ENCODE data around the gene DACT2. TPM values are rescaled to one million over a fixed set of nuclear protein-coding genes. Genes with fewer than 3 reads are reported as not detected.

DACT2 gene
- total and polyA plus RNA-seq, 2 of the 8 experiments (the other 6 are each of a cell fraction or from before 2014, with no cell fraction given): 2.9 to 3.1 TPM

GRCh38 chr6:168338777-168339176 lies 19.2 kb upstream of the DACT2 start:
- H4K91ac ChIP-seq (replicated peaks; ENCODE audit: insufficient read length, low read length): no peak overlapping the region
- no peak overlapping the region for H2AFZ ChIP-seq (ENCODE audit: low read length)
- no peak overlapping the region for H3K27ac ChIP-seq (ENCODE audit: low read depth, low read length)
- no peak overlapping the region for H3K4me2 ChIP-seq (ENCODE audit: insufficient read depth in 1 of 2, low read depth in 2 of 2, low read length in 2 of 2)
- H2BK12ac ChIP-seq (ENCODE audit: low read depth, low read length): no peak overlapping the region
- H4K8ac ChIP-seq (ENCODE audit: extremely low read depth, insufficient read depth, low read length): no peak overlapping the region
- H3K4me3 ChIP-seq (ENCODE audit: extremely low read depth in 1 of 4, insufficient read depth in 2 of 4, low read depth in 3 of 4, low read length in 4 of 4): no peak overlapping the region
- no peaks in the 10 kb centered on the region for H3K36me3 ChIP-seq (ENCODE audit: control insufficient read depth in 2 of 4, insufficient read depth in 4 of 4, low read length in 3 of 4)
- ChIA-PET POLR2A (ENCODE audit: partially characterized antibody) (no interaction called here), CTCF (ENCODE audit: partially characterized antibody) (interaction anchor here (0.6 kb wide), 1 partner anchor 250 kb away, joined by 3 read pairs; no protein-coding TSS in a partner anchor)
- no peak for FAIRE-seq
- H3K9ac ChIP-seq (replicated peaks in 1 of 4; ENCODE audit: extremely low read depth in 1 of 4, low read depth in 3 of 4, low read length in 3 of 4): no peak overlapping the region
- H3K18ac ChIP-seq (ENCODE audit: extremely low read depth, low read length): no peak overlapping the region
- WGBS, 2 experiments (ENCODE audit: extremely low coverage in 1 of 2, insufficient coverage in 1 of 2, insufficient read length in 1 of 2, insufficient replicate concordance in 2 of 2, low coverage in 1 of 2, low lambda C conversion rate in 2 of 2, missing lambda C conversion rate in 1 of 2): 82% methylated on average over 7 of the region's 7 CpGs; no CpG with 5 or more reads in 1 of the 2 experiments
- H3K9me3 ChIP-seq (ENCODE audit: insufficient read depth in 2 of 2, low read depth in 1 of 2, low read length in 1 of 2): no peaks in the 10 kb centered on the region
- no peak for DNase-seq (ENCODE audit: low read depth in 1 of 2, low spot score in 2 of 2)
- H2BK120ac ChIP-seq (replicated peaks; ENCODE audit: low read depth, low read length): no peak overlapping the region
- no peaks in the 10 kb centered on the region for H3K79me2 ChIP-seq (ENCODE audit: control insufficient read depth in 1 of 2, insufficient read depth in 2 of 2, low read length in 2 of 2)
- no peaks in the 10 kb centered on the region; a peak in 1 of 7 replicates for H3K27me3 ChIP-seq (replicated peaks in 1 of 4; ENCODE audit: control insufficient read depth in 3 of 4, extremely low read depth in 1 of 4, insufficient read depth in 3 of 4, low read length in 3 of 4)
- TF ChIP-seq FOSL1 (IDR thresholded peaks at IDR 0.05; ENCODE audit: insufficient read depth, low read depth, low read length) (no peak), TAF7 (optimal IDR thresholded peaks at IDR 0.05; ENCODE audit: borderline replicate concordance, low read depth, low read length) (no peak), E2F6 (IDR thresholded peaks at IDR 0.05) (no peak), SIRT6 (IDR thresholded peaks at IDR 0.05; ENCODE audit: low read length) (no peak), BACH1 (IDR thresholded peaks at IDR 0.05; ENCODE audit: low read length) (no peak), POU5F1 (IDR thresholded peaks at IDR 0.05; ENCODE audit: low read depth, low read length) (no peak), CTBP2 (IDR thresholded peaks at IDR 0.05; ENCODE audit: borderline replicate concordance, insufficient read depth, insufficient read length, low read length) (no peak)
- no peaks in the 10 kb centered on the region for H3K23me2 ChIP-seq (ENCODE audit: low read depth, low read length)
- H2AK5ac ChIP-seq (ENCODE audit: low read depth, low read length): no peak overlapping the region
- no peak overlapping the region for H4K5ac ChIP-seq (ENCODE audit: insufficient read length, low read depth, low read length)
- no peak overlapping the region for H2BK20ac ChIP-seq (ENCODE audit: low read length)
- no peak overlapping the region for H3K23ac ChIP-seq (ENCODE audit: insufficient read length)
- no peaks in the 10 kb centered on the region for H4K20me1 ChIP-seq (replicated peaks in 1 of 2; ENCODE audit: control insufficient read depth in 1 of 2, insufficient read depth in 2 of 2, low read length in 2 of 2)
- H3K79me1 ChIP-seq (ENCODE audit: low read depth, low read length): no peaks in the 10 kb centered on the region
- H2BK15ac ChIP-seq (ENCODE audit: low read length): no peak overlapping the region
- H3K4me1 ChIP-seq (replicated peaks in 1 of 4; ENCODE audit: control insufficient read depth in 3 of 4, insufficient read depth in 4 of 4, low read length in 3 of 4): peaks cover 0 to 3% (median 0%) of the 10 kb centered on the region in 4 experiments; a peak in 1 of 7 replicates
- no peak overlapping the region for H3K4ac ChIP-seq (replicated peaks; ENCODE audit: insufficient read length, low read depth, low read length)
- no peak overlapping the region for H3K56ac ChIP-seq (replicated peaks; ENCODE audit: insufficient read length, low read depth, low read length)
- no peak overlapping the region for H3K14ac ChIP-seq (ENCODE audit: insufficient read length)
- H2BK5ac ChIP-seq (ENCODE audit: low read depth, low read length): no peak overlapping the region
